Endodermal cell (in vitro differentiated cells): ENCODE measurements around the gene GXYLT2. TPM values are rescaled to one million over a fixed set of nuclear protein-coding genes. Genes with fewer than 3 reads are reported as not detected.

ENCODE experiments used
- DNase-seq: peaks from one replicate; pipeline ENCODE4 v3.0.0-alpha.2; 2017
- H3K27ac ChIP-seq: 2 replicates; pipeline ENCODE4 v1.5.1; 2013; ENCODE audit warnings: mild to moderate bottlenecking, low read depth, low read length, moderate library complexity
- H3K27me3 ChIP-seq: 2 replicates; pipeline ENCODE4 v1.6.1; 2013; ENCODE audit warnings: mild to moderate bottlenecking, low read length, moderate library complexity; ENCODE audit not compliant: insufficient read depth, control insufficient read depth, poor library complexity, severe bottlenecking
- H3K36me3 ChIP-seq: 2 replicates; pipeline ENCODE4 v1.7.0; 2013; ENCODE audit warnings: mild to moderate bottlenecking, low read length, moderate library complexity; ENCODE audit not compliant: control insufficient read depth, insufficient read depth
- H3K4me1 ChIP-seq: one replicate; pipeline ENCODE4 v1.7.0; 2013; ENCODE audit warnings: low read length; ENCODE audit not compliant: control insufficient read depth, insufficient read depth
- H3K4me3 ChIP-seq: 2 replicates; pipeline ENCODE4 v1.5.1; 2013; ENCODE audit warnings: mild to moderate bottlenecking, low read length, moderate library complexity
- H3K9ac ChIP-seq: 2 replicates; pipeline ENCODE4 v1.6.1; 2013; ENCODE audit warnings: mild to moderate bottlenecking, low read length, moderate library complexity; ENCODE audit not compliant: poor library complexity, severe bottlenecking; ENCODE audit errors: extremely low read depth
- H3K9me3 ChIP-seq: 2 replicates; pipeline ENCODE4 v1.6.1; 2013; ENCODE audit warnings: mild to moderate bottlenecking, low read length, moderate library complexity; ENCODE audit not compliant: control insufficient read depth
- H3K27ac Mint-ChIP-seq: 2 replicates; pipeline ENCODE4 v1.8.0; 2020; ENCODE audit warnings: mixed read lengths
- H3K27me3 Mint-ChIP-seq: 2 replicates; pipeline ENCODE4 v1.8.0; 2021; ENCODE audit warnings: mild to moderate bottlenecking, mixed read lengths; ENCODE audit not compliant: insufficient read depth
- H3K36me3 Mint-ChIP-seq: 2 replicates; pipeline ENCODE4 v1.8.0; 2020; ENCODE audit warnings: low read depth, mixed read lengths
- H3K4me1 Mint-ChIP-seq: 2 replicates; pipeline ENCODE4 v1.8.0; 2020; ENCODE audit warnings: mixed read lengths
- H3K4me3 Mint-ChIP-seq: 2 replicates; pipeline ENCODE4 v1.8.0; 2020; ENCODE audit warnings: mild to moderate bottlenecking, moderate library complexity, mixed read lengths
- H3K9me3 Mint-ChIP-seq: 2 replicates; pipeline ENCODE4 v1.8.0; 2020; ENCODE audit warnings: mild to moderate bottlenecking, mixed read lengths
- WGBS, 2 experiments: methylation state at CpG; one replicate each; pipeline versions ENCODE4 v1.1.5 to v1.1.7; 2013; ENCODE audit warnings: missing lambda C conversion rate in 2 of 2, mixed read lengths in 1 of 2; ENCODE audit not compliant: insufficient coverage in 1 of 2, insufficient read length in 1 of 2; 5-methylcytosine and 5-hydroxymethylcytosine counted together
- total RNA-seq, 2 donors: library from RNA; stranded (reverse); fragmentation: NEBNext Ultra II Directional in 1 of 2; extraction: Animal tissue kit (Norgen Biotek cat#: 25700) in 1 of 2; gene quantifications; 2 replicates in 1 of 2; 3 replicates in 1 of 2; pipeline ENCODE4 v1.2.1, GENCODE V29; 2021
- TF ChIP-seq, protein P1 (sequence below): fragments of 200-600 bp; sonication (generic); conservative IDR thresholded peaks from 2 replicates; pipeline ENCODE4 v1.5.0; 2021; ENCODE audit warnings: antibody characterized with exemption, mild to moderate bottlenecking

Gene GXYLT2
- total RNA-seq, 2 donors from 2014 or later = 7.0 to 14.3 TPM

DNA sequence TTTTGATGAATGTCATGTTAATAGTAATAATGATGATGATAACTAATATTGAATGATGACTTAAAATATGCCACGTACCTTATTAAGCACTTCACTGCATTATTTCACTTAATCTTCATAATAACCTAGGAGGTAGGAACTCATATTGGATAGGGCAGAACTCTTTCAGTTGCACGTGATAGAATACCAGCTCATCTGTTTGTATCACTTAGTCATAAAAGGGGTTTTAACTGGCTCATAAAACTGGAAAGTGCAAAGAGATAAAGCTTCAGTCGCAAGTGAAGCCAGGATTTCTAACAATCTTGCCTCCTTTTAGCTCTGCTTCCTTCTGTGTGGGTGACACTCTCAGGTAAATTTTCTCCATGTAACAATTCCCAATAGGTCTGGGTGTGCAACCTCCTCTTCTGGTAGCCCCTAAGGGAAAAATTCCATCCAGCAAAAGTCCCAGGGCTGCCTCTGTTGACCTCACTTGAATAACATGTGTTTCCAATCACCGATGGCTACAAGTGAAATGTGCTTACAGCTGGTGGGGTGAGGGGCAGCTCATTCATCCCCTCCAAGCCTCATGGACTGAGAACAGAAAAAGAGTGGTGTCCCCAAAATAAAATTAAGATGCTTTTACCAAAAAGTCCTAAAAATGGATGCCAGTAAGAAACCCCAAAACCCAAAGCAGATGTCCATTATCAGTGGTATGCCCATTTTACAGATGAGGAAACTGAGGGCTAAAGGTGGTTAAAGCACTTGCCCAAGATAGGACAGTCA lies 9.3 kb downstream of the GXYLT2 start:
- Mint-ChIP-seq H3K4me1 (peaks cover 7% of the 10 kb centered on the region), H3K27ac (no peak overlapping the region), H3K4me3 (no peak overlapping the region), H3K27me3 (peaks cover 3% of the 10 kb centered on the region), H3K36me3 (no peaks in the 10 kb centered on the region), H3K9me3 (no peaks in the 10 kb centered on the region)
- no peak for DNase-seq
- TF ChIP-seq, protein P1, sequence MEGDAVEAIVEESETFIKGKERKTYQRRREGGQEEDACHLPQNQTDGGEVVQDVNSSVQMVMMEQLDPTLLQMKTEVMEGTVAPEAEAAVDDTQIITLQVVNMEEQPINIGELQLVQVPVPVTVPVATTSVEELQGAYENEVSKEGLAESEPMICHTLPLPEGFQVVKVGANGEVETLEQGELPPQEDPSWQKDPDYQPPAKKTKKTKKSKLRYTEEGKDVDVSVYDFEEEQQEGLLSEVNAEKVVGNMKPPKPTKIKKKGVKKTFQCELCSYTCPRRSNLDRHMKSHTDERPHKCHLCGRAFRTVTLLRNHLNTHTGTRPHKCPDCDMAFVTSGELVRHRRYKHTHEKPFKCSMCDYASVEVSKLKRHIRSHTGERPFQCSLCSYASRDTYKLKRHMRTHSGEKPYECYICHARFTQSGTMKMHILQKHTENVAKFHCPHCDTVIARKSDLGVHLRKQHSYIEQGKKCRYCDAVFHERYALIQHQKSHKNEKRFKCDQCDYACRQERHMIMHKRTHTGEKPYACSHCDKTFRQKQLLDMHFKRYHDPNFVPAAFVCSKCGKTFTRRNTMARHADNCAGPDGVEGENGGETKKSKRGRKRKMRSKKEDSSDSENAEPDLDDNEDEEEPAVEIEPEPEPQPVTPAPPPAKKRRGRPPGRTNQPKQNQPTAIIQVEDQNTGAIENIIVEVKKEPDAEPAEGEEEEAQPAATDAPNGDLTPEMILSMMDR = no peak
- no peaks in the 10 kb centered on the region for H3K9me3 ChIP-seq
- H3K4me3 ChIP-seq = no peak overlapping the region
- H3K27ac ChIP-seq = no peak overlapping the region
- H3K36me3 ChIP-seq = no peaks in the 10 kb centered on the region
- WGBS, 2 experiments = 88 to 91% methylated on average over 2 to 4 of the region's 4 CpGs
- H3K27me3 ChIP-seq = peaks cover 1% of the 10 kb centered on the region
- no peaks in the 10 kb centered on the region for H3K4me1 ChIP-seq
- H3K9ac ChIP-seq = no peak overlapping the region

DNA sequence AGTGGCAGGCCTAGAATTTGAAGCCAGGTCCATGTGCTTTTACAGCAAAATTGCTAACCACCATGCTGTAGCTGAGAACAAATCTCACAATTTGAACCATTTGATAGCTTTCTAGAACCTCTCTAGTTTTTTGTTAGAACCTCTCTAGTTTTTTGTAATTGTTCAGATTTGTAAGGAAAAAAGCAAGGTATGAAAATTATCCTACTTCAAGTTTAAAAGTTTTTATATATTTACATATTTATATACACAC lies 9.8 kb downstream of the GXYLT2 start:
- no peaks in the 10 kb centered on the region for H3K4me1 ChIP-seq
- Mint-ChIP-seq H3K4me3 (no peak overlapping the region), H3K9me3 (no peaks in the 10 kb centered on the region), H3K36me3 (no peaks in the 10 kb centered on the region), H3K27ac (no peak overlapping the region), H3K27me3 (peaks cover 2% of the 10 kb centered on the region), H3K4me1 (peaks cover 7% of the 10 kb centered on the region)
- H3K27ac ChIP-seq = no peak overlapping the region
- H3K36me3 ChIP-seq = no peaks in the 10 kb centered on the region
- DNase-seq = no peak
- H3K4me3 ChIP-seq = no peak overlapping the region
- H3K9me3 ChIP-seq = no peaks in the 10 kb centered on the region
- H3K27me3 ChIP-seq = no peaks in the 10 kb centered on the region
- H3K9ac ChIP-seq = no peak overlapping the region
- TF ChIP-seq, protein P1 = no peak

DNA sequence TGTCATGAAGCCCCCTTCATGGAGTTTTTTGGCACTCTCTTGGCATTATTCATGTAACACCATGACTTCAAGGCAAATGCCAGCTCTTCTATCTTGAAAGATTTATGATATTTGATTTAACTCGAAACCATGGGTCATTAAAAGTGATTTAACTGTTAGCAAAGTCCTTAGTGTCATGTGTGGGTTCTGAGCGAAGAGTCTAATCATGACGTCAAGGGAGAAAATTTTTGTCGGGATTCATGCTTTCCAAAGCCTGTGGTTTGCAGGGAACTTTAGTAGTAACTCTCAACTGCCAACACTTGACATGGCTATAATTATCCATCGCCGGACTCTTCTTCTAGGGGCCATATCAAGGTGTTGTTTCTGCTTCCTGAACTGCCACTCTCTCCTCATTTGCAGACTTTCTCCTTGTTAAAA lies 11.5 kb downstream of the GXYLT2 start:
- TF ChIP-seq, protein P1 = no peak
- H3K27ac ChIP-seq = no peak overlapping the region
- no peaks in the 10 kb centered on the region for H3K4me1 ChIP-seq
- no peak overlapping the region for H3K9ac ChIP-seq
- peaks cover 4% of the 10 kb centered on the region for H3K4me1 Mint-ChIP-seq
- no peak overlapping the region for H3K27ac Mint-ChIP-seq
- H3K4me3 Mint-ChIP-seq = no peak overlapping the region
- H3K36me3 ChIP-seq = no peaks in the 10 kb centered on the region
- 90 to 94% methylated on average over 6 of the region's 6 CpGs for WGBS, 2 experiments
- H3K27me3 Mint-ChIP-seq = no peaks in the 10 kb centered on the region
- H3K9me3 ChIP-seq = no peaks in the 10 kb centered on the region
- H3K36me3 Mint-ChIP-seq = no peaks in the 10 kb centered on the region
- H3K27me3 ChIP-seq = no peaks in the 10 kb centered on the region
- no peak overlapping the region for H3K4me3 ChIP-seq
- no peak for DNase-seq
- no peaks in the 10 kb centered on the region for H3K9me3 Mint-ChIP-seq
